Activated CD4-positive, alpha-beta T cell treated with anti-CD3 and anti-CD28 coated beads, Interleukin-2, amount 10 ng/mL, durations not matched to agents 24 days and 14 days (primary cell): ENCODE measurements around the gene NDUFS4. TPM values are rescaled to one million over a fixed set of nuclear protein-coding genes. Genes with fewer than 3 reads are reported as not detected.
"Not testable (repeated sequence)": the region's sequence is repeated elsewhere in the genome, so short reads cannot be mapped to it uniquely, and the experiment has no call there.

Source experiments
- DNase-seq: peaks from one replicate; pipeline ENCODE4 v3.0.0; 2022
- H3K27ac Mint-ChIP-seq: one replicate; pipeline ENCODE4 v1.8.0; 2022; ENCODE audit warnings: mild to moderate bottlenecking, mixed read lengths
- H3K27me3 Mint-ChIP-seq: one replicate; pipeline ENCODE4 v1.8.0; 2022; ENCODE audit warnings: mixed read lengths
- H3K36me3 Mint-ChIP-seq: one replicate; pipeline ENCODE4 v1.8.0; 2022; ENCODE audit warnings: low read depth, mild to moderate bottlenecking, mixed read lengths
- H3K4me1 Mint-ChIP-seq: one replicate; pipeline ENCODE4 v1.8.0; 2021; ENCODE audit warnings: mixed read lengths
- H3K4me3 Mint-ChIP-seq: one replicate; pipeline ENCODE4 v1.8.0; 2022; ENCODE audit warnings: mild to moderate bottlenecking, moderate library complexity, mixed read lengths
- H3K9me3 Mint-ChIP-seq: one replicate; pipeline ENCODE4 v1.8.0; 2021; ENCODE audit warnings: mixed read lengths
- intact Hi-C: fragments of 100-400 bp; cut with micrococcal nuclease; formaldehyde crosslinking; loops from one replicate; pipeline ENCODE4 v1.15.1; 2023
- total RNA-seq: library from RNA; stranded (reverse); gene quantifications from 2 replicates; pipeline ENCODE4 v1.2.3, GENCODE V29; 2022

NDUFS4 gene
- total RNA-seq, 1 donor from 2014 or later, result 56.2 TPM

DNA sequence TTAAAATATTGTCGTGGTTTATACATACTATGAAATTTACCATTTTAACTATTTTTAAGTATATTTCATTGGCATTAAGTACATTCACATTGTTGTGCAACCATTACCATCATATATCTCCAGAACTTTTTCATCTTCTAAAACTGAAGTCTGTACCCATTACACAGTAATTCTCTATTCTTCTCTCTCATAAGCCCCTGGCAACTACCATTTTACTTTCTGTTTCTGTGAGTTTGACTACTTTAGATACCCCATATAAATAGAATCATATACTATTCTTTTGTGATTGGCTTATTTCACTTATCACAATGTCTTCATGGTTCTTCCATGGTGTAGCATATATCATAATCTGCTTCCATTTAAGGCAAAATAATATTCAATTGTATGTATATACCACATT lies 30.3 kb downstream of the NDUFS4 start:
- Mint-ChIP-seq H3K4me1 (no peaks in the 10 kb centered on the region), H3K9me3 (no peaks in the 10 kb centered on the region), H3K27ac (no peak overlapping the region), H3K36me3 (peaks cover 2% of the 10 kb centered on the region), H3K4me3 (no peak overlapping the region), H3K27me3 (no peaks in the 10 kb centered on the region)
- no peak for DNase-seq
- intact Hi-C loops, result no loop called here

DNA sequence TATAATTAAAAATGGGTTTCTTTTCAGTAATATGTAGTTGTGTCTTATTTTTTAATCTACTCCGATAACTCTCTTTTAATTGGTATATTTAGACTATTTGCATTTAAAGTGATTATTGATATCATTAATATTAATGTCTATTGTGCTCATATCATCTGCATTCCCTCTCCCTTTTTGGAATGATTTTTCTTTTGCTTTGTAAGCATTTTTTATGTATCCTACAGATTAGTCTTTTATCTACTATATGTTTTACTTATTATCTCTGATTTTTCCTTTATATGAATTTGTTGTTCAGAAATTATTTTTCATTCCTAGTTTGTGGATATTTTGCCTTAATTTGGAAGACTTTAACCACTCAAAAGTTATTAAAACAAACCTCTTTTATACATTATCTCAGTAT lies 34.0 kb downstream of the NDUFS4 start:
- no peaks in the 10 kb centered on the region for H3K4me1 Mint-ChIP-seq
- intact Hi-C loops, result no loop called here
- no peak for DNase-seq
- peaks cover 7% of the 10 kb centered on the region for H3K36me3 Mint-ChIP-seq
- H3K27ac Mint-ChIP-seq, result no peak overlapping the region
- H3K9me3 Mint-ChIP-seq, result no peaks in the 10 kb centered on the region
- no peaks in the 10 kb centered on the region for H3K27me3 Mint-ChIP-seq
- H3K4me3 Mint-ChIP-seq, result no peak overlapping the region

DNA sequence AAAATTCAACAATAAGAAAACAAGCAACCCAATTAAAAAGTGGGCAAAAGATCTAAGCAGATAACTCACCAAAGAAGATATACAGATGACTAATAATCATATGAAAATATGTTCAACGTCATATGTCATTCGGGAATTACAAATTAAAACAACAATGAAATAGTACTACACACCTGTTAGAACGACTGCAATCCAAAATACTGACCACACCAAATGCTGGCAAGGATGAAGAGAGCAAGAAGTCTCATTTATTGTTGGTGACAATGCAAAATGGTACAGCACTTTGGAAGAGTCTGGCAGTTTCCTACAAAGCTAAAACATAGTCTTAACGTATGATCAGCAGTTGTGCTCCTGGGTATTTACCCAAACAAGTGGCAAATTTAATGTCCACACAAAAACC lies 37.5 kb downstream of the NDUFS4 start:
- H3K36me3 Mint-ChIP-seq, result peaks cover 8% of the 10 kb centered on the region
- H3K27me3 Mint-ChIP-seq, result no peaks in the 10 kb centered on the region
- H3K27ac Mint-ChIP-seq, result no peak overlapping the region
- no peak overlapping the region for H3K4me3 Mint-ChIP-seq
- intact Hi-C loops, result no loop called here
- no peak for DNase-seq
- no peaks in the 10 kb centered on the region for H3K9me3 Mint-ChIP-seq
- no peaks in the 10 kb centered on the region for H3K4me1 Mint-ChIP-seq

DNA sequence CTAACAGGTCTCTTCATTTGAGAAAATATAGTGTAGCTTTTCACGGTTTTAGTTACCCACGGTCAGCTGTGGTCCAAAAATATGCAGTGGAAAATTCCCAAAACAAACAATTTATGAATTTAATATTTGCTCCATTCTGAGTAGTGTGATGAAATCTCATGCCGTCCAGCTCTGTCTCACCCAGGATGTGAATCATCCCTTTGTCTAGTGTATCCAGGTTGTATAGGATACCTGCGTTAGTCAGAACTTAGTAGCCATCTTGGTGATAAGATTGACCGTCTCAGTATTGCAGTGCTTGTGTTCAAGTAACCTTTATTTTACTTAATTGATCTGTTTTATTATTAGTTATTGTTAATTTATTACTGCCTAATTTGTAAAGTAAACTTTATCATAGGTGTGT lies 41.1 kb downstream of the NDUFS4 start:
- Mint-ChIP-seq H3K36me3 (peaks cover 26% of the 10 kb centered on the region), H3K27me3 (no peaks in the 10 kb centered on the region), H3K4me1 (no peaks in the 10 kb centered on the region), H3K9me3 (no peaks in the 10 kb centered on the region), H3K27ac (no peak overlapping the region), H3K4me3 (no peak overlapping the region)
- intact Hi-C loops, result no loop called here
- DNase-seq, result no peak

DNA sequence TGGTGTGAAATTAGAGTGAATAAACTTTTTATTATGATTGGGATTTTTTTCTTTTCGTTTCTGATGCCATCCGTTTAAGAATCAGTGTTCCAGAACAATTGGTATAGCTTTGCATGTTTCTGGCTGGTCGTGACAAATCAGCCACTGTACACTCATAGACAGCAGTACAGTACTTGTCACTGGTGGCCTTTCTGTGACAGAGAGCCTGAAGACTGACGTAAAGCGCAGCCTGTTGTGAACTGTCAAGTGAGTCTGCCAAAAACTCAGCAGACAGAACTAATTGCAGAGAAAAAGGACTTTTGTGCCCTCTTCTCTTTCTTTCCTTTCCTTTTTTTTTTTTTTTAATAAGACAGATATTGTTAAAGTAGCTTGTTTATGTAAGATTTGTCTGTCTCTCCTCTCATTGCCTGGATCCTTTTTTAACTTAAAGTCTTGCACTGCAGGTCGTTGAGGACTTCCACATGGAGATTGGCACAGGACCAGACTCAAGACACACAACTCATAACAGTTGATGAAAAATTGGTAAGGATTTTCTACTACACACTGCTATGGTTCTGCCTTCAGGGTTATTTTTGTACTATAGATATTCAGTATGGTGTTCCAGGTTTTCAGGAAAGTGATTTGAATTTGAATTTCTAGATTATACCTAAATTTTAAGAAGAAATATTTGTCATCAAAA lies 42.7 kb downstream of the NDUFS4 start:
- intact Hi-C loops, result no loop called here
- peaks cover 25% of the 10 kb centered on the region for H3K36me3 Mint-ChIP-seq
- H3K4me3 Mint-ChIP-seq, result no peak overlapping the region
- no peaks in the 10 kb centered on the region for H3K9me3 Mint-ChIP-seq
- no peak for DNase-seq
- H3K4me1 Mint-ChIP-seq, result no peaks in the 10 kb centered on the region
- no peaks in the 10 kb centered on the region for H3K27me3 Mint-ChIP-seq
- no peak overlapping the region for H3K27ac Mint-ChIP-seq

DNA sequence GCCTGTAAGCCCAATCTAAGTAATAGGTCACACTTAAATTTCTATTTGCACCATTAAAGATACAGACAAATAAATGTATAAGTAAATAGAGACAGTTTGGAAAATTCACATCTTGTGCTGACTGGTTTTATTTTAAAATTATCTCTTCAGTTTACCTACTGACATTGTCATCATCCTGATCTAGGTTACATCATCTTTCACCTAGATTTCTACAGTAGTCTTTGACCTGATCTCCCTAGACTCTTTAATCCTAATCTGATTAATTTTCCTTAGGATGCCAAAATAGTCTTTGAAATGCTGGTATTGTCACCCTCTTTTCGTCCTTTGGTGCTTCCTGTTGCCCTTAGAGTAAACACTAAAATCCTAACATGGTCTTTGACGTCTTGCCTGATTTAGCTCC lies 43.9 kb downstream of the NDUFS4 start:
- Mint-ChIP-seq H3K9me3 (no peaks in the 10 kb centered on the region), H3K4me3 (no peak overlapping the region), H3K36me3 (peaks cover 27% of the 10 kb centered on the region), H3K4me1 (peaks cover 3% of the 10 kb centered on the region), H3K27me3 (no peaks in the 10 kb centered on the region), H3K27ac (no peak overlapping the region)
- intact Hi-C loops, result no loop called here
- DNase-seq, result no peak

DNA sequence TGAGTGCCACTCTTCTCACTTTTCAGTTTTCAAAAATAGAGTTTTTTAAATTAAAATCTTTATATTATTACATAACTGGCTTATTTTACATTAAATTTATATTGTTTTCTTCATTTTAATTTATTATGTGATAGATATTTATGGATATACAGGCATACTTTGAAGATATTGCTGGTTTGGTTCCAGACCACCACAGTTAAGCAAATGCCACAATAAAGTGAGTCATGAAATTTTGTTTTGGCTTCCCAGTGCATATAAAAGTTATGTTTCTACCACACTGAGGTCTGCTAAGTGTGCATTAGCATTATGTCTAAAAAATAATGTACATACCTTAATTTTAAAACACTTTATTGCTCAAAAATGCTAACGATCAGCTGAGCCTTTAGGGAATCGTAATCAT lies 47.4 kb downstream of the NDUFS4 start:
- no peak overlapping the region for H3K27ac Mint-ChIP-seq
- no peaks in the 10 kb centered on the region for H3K27me3 Mint-ChIP-seq
- H3K4me1 Mint-ChIP-seq, result peaks cover 3% of the 10 kb centered on the region
- DNase-seq, result no peak
- no peaks in the 10 kb centered on the region for H3K9me3 Mint-ChIP-seq
- intact Hi-C loops, result no loop called here
- H3K36me3 Mint-ChIP-seq, result peaks cover 28% of the 10 kb centered on the region
- no peak overlapping the region for H3K4me3 Mint-ChIP-seq

DNA sequence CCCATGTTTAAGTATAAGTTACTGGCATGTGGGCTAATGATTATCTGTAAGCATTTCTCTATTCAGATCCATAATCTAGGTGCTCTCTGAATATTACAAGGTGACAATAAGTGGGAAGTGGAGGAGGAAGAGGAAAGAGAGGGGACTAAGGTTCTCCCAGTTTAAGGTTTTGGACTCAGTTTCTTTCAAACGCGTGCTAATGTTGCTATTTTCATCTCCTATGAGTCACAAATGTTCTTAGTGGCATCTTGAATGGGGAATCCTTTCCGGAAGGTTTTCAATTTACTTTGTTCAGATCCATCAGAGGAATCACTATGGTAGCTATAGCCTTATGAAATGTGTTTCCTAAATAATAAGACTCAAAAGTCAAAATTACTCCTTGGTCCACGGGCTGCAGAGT lies 48.5 kb downstream of the NDUFS4 start:
- not testable (repeated sequence) for H3K4me3 Mint-ChIP-seq

DNA sequence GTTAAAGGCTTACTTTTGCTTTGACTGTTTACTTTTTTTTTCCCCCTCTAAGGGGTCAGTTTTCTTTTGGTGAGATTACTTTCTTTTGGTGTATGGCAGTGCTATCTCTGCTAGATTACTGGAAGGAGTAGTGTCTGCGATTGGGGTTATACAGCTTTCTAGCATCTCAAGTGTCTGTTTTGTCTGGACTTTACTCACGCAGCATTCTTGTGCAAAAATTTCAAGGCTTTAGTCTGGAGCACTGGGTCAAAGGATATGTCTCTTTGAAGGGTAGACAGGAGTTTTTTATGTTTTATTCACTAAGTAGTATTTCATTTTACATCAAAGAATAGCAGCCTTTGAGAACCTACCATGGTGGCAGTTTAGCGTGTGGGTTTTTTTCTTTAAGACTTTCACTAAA lies 52.6 kb downstream of the NDUFS4 start:
- H3K9me3 Mint-ChIP-seq, result peaks cover 6% of the 10 kb centered on the region
- DNase-seq, result no peak
- H3K4me3 Mint-ChIP-seq, result no peak overlapping the region
- no peaks in the 10 kb centered on the region for H3K27me3 Mint-ChIP-seq
- H3K27ac Mint-ChIP-seq, result no peak overlapping the region
- H3K36me3 Mint-ChIP-seq, result peaks cover 8% of the 10 kb centered on the region
- intact Hi-C loops, result no loop called here
- peaks cover 5% of the 10 kb centered on the region for H3K4me1 Mint-ChIP-seq

More for the DNA sequence above, 48.5 kb downstream of the NDUFS4 start:
- H3K36me3 Mint-ChIP-seq, result peaks cover 25% of the 10 kb centered on the region
- intact Hi-C loops, H3K27me3 Mint-ChIP-seq, H3K9me3 Mint-ChIP-seq, H3K4me1 Mint-ChIP-seq, DNase-seq, H3K27ac Mint-ChIP-seq: not testable (repeated sequence)

DNA sequence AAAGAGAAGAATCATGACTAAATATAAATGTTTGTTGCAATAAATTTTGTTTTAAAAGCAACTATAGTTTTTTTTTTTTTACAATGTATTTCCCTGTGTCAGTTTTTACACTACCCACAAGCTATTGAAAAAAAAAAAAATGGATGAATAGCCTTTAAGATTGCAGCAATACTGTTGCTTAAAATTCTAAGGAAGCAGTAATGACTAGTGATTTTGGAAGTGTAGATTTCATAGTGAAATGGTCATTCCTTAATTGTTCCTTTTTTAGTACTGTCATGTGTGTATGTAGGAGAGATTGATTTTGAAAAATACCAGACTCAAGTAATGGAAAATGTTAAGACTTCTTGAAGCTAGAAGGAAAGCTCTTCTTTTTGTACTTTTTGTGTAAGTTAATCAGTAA lies 53.1 kb downstream of the NDUFS4 start:
- Mint-ChIP-seq H3K4me1 (peaks cover 5% of the 10 kb centered on the region), H3K9me3 (peaks cover 6% of the 10 kb centered on the region)

DNA sequence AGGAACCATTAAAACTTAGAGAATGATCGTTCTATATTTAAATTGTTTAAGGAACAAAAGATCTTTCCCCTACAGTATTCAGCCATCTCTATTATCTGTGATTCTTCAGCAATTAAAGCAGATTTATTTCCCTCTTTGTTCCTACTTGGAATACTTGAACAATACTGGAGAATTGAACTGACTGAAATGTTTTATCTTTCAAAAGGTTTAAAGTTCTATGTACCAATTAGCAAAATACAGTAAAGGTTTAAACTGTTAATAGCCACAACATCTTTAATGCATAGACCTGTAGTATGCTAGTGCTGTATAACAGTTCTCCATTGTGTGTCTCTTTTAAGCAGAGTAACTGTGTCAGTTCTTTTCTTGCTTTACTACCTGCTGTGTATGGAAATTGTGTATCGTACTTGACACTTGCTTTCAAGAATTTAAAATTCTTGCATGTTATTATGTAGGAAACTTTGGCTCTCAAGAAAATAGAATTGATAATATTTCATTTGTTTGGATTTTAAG lies 54.0 kb downstream of the NDUFS4 start:
- Mint-ChIP-seq H3K9me3 (peaks cover 6% of the 10 kb centered on the region), H3K27me3 (no peaks in the 10 kb centered on the region), H3K27ac (no peak overlapping the region), H3K4me3 (no peak overlapping the region), H3K4me1 (peaks cover 2% of the 10 kb centered on the region), H3K36me3 (peaks cover 3% of the 10 kb centered on the region)
- intact Hi-C loops, result no loop called here
- DNase-seq, result no peak

More for the DNA sequence above, 53.1 kb downstream of the NDUFS4 start:
- Mint-ChIP-seq H3K27ac (no peak overlapping the region), H3K27me3 (no peaks in the 10 kb centered on the region), H3K4me3 (no peak overlapping the region), H3K36me3 (peaks cover 7% of the 10 kb centered on the region)
- intact Hi-C loops, result no loop called here
- DNase-seq, result no peak

DNA sequence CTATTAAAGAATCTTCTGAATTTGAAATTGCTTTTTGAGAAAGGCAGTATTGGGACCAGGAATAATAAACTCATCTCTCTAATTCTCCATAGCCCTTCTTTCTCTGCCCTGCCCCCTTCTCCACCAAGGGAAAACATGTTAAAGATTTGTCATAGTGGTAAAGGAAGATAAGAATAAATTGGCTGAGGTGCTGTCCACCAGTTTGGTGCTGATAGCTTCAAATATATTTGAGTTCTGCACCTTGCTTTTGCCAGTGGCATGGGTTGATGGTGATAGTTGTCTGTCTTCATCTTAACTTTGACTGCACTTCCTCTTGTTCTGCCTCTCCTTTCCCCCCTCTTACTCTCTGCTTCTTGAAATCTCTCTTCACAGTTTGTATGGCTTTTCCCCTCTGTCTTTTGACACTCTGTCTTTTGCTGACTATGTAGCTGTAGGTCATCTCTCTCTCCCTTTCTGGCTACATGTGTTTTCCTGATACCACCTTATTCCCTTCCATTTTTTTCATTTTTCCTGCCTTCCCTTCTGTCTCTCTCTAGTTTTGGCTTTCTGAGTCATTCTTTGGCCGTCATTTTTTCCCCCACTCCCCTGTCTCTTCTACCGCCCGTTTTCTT lies 56.6 kb downstream of the NDUFS4 start:
- Mint-ChIP-seq H3K27me3 (no peaks in the 10 kb centered on the region), H3K9me3 (peaks cover 10% of the 10 kb centered on the region), H3K4me3 (no peak overlapping the region), H3K4me1 (peaks cover 2% of the 10 kb centered on the region), H3K36me3 (peaks cover 2% of the 10 kb centered on the region), H3K27ac (no peak overlapping the region)
- no peak for DNase-seq
- intact Hi-C loops, result no loop called here

DNA sequence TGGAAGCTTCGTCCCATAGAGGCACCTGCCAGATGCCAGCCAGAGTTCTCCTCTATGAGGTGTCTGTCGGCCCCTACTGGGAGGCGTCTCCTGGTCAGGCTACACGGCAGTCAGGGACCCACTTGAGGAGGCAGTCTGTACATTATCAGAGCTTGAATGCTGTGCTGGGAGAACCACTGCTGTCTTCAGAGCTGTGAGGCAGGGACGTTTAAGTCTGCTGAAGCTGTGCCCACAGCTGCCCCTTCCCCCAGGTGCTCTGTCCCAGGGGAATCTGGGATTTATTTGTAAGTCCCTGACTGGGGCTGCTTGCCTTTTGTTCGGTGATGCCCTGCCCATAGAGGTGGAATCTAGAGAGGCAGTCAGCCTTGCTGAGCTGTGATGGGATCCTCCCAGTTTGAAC lies 70.8 kb downstream of the NDUFS4 start:
- H3K4me3 Mint-ChIP-seq, result no peak overlapping the region
- intact Hi-C loops, result no loop called here

DNA sequence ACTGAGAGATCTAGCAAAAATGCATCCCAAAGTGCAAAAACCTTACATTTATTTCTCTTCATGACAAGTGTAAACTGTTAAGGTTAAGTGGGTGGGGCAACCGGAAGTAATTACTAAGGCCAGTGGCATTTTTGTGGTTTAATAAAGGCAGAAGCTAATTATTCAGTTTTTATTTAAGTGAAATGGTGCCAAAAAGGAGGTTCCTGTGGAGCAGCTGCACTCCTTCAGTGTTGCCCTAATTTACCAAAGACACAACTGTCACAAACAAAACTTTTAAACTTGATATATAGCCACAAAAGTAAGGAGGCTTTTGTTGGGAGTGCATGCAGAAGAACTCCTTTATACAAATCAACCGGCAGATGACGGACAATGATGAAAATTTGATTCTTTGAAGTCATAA lies 81.6 kb downstream of the NDUFS4 start:
- no peaks in the 10 kb centered on the region for H3K9me3 Mint-ChIP-seq
- DNase-seq, result no peak
- H3K4me3 Mint-ChIP-seq, result no peak overlapping the region
- no peaks in the 10 kb centered on the region for H3K4me1 Mint-ChIP-seq
- no peaks in the 10 kb centered on the region for H3K27me3 Mint-ChIP-seq
- intact Hi-C loops, result no loop called here
- H3K27ac Mint-ChIP-seq, result no peak overlapping the region
- H3K36me3 Mint-ChIP-seq, result peaks cover 15% of the 10 kb centered on the region

More for the DNA sequence above, 70.8 kb downstream of the NDUFS4 start:
- Mint-ChIP-seq H3K27ac (no peak overlapping the region), H3K36me3 (peaks cover 29% of the 10 kb centered on the region), H3K4me1 (peaks cover 6% of the 10 kb centered on the region), H3K27me3 (no peaks in the 10 kb centered on the region), H3K9me3 (peaks cover 12% of the 10 kb centered on the region)
- DNase-seq, result no peak

DNA sequence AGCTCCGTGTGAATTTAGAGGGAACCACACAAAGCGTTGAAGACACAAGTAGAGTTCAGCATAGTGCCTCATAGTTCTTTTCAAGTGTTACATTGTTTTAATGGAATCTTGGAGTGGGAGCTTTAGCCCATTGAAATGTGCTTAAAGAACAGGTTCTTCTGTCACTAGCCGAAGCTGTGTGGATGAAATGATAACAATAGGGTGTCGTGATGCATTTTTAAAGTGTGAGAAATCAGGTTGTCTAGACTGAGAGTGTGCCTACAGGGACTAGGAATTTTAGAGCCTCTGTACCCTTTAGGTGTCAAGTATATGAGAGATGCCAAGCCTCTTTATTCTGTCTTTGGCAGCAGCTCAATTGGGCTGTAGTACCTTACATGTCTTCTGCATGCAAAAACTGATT lies 83.0 kb downstream of the NDUFS4 start:
- H3K27me3 Mint-ChIP-seq, result no peaks in the 10 kb centered on the region
- H3K27ac Mint-ChIP-seq, result no peak overlapping the region
- no peaks in the 10 kb centered on the region for H3K4me1 Mint-ChIP-seq
- H3K9me3 Mint-ChIP-seq, result peaks cover 6% of the 10 kb centered on the region
- DNase-seq, result no peak
- peaks cover 20% of the 10 kb centered on the region for H3K36me3 Mint-ChIP-seq
- H3K4me3 Mint-ChIP-seq, result no peak overlapping the region
- intact Hi-C loops, result no loop called here
